ENCODE results near the gene DNAJC28. TPM values are rescaled to one million over a fixed set of nuclear protein-coding genes. Genes with fewer than 3 reads are reported as not detected.

Gene DNAJC28
- total and polyA plus RNA-seq, 2 experiments from 2014 or later, result 5.0 to 6.6 TPM

- TF ChIP-seq REST (IDR thresholded peaks at IDR 0.05; ENCODE audit: unreplicated experiment) (no peak), ZNF114 (CRISPR knock-in tag; IDR thresholded peaks at IDR 0.05) (no peak), EZH2 (IDR thresholded peaks at IDR 0.05; ENCODE audit: low read depth, unreplicated experiment) (no peak), CTCF (conservative IDR thresholded peaks at IDR 0.05; ENCODE audit: low read depth in 2 of 2) (no peak)
Measured at GRCh38 chr21:33522953-33523349, 31.4 kb upstream of the DNAJC28 start (continued).

GRCh38 chr21:33522297-33522952 lies 30.9 kb upstream of the DNAJC28 start:
- H3K36me3 Mint-ChIP-seq (ENCODE audit: low read depth), result peaks cover 78% of the 10 kb centered on the region
- no peaks in the 10 kb centered on the region for H3K9me3 Mint-ChIP-seq
- H3K27ac ChIP-seq (ENCODE audit: low read depth), result peak overlapping the region; percentile 8; the same call in 1 of the 2 replicates
- H2AFZ ChIP-seq, result no peak overlapping the region
- H3K4me3 ChIP-seq, result no peak overlapping the region
- no peaks in the 10 kb centered on the region; the same call in 1 of the 2 replicates for H4K20me1 ChIP-seq (replicated peaks; ENCODE audit: insufficient read depth)
- H3K4me1 Mint-ChIP-seq, result peaks cover 3% of the 10 kb centered on the region; the same call in 1 of the 3 replicates
- H3K79me2 ChIP-seq (replicated peaks; ENCODE audit: insufficient read depth), result no peaks in the 10 kb centered on the region
- peaks cover 56% of the 10 kb centered on the region for H3K36me3 ChIP-seq (ENCODE audit: insufficient read depth)
- ATAC-seq, result no peak
- no peaks in the 10 kb centered on the region for H3K4me1 ChIP-seq (ENCODE audit: insufficient read depth)
- H3K9me2 ChIP-seq (ENCODE audit: insufficient read depth), result no peaks in the 10 kb centered on the region
- H3K27me3 Mint-ChIP-seq (ENCODE audit: insufficient read depth, low read depth, poor library complexity), result peaks cover 2% of the 10 kb centered on the region
- H3K27ac Mint-ChIP-seq, result peak overlapping the region; percentile 72; the same call in 1 of the 2 replicates
- H3K4me2 ChIP-seq, result no peak overlapping the region
- H3K4me3 Mint-ChIP-seq, result no peak overlapping the region; the same call in 2 of the 3 replicates
- no peak for DNase-seq (ENCODE audit: low spot score)
- no peaks in the 10 kb centered on the region for H3K27me3 ChIP-seq (ENCODE audit: insufficient read depth)
- H3F3A ChIP-seq (replicated peaks; ENCODE audit: low read depth), result peaks cover 12% of the 10 kb centered on the region
- TF ChIP-seq STAT1 (IDR thresholded peaks at IDR 0.05; ENCODE audit: unreplicated experiment), result no peak
- TF ChIP-seq ZNF462 (CRISPR knock-in tag; IDR thresholded peaks at IDR 0.05), result no peak
- no peak for TF ChIP-seq CTCF (conservative IDR thresholded peaks at IDR 0.05; ENCODE audit: low read depth in 2 of 2)
- no peak for TF ChIP-seq ZNF331 (CRISPR knock-in tag; IDR thresholded peaks at IDR 0.05; ENCODE audit: low read depth)
- no peak for TF ChIP-seq EZH2phosphoT487 (IDR thresholded peaks at IDR 0.05; ENCODE audit: unreplicated experiment)
- TF ChIP-seq POLR2AphosphoS5 (IDR thresholded peaks at IDR 0.05; ENCODE audit: low read depth), result no peak
- no peak for TF ChIP-seq NANOG (IDR thresholded peaks at IDR 0.05; ENCODE audit: borderline replicate concordance)
- no peak for TF ChIP-seq ZNF114 (CRISPR knock-in tag; IDR thresholded peaks at IDR 0.05)
